Liver (tissue), 9 donors: ENCODE results near the gene MS4A4A. TPM values are rescaled to one million over a fixed set of nuclear protein-coding genes. Genes with fewer than 3 reads are reported as not detected.

Source experiments
- DNase-seq: peaks from one replicate; pipeline ENCODE4 v3.0.0-alpha.2; 2017; ENCODE audit warnings: low spot score
- H3K27ac ChIP-seq, 2 donors: one replicate each; pipeline ENCODE4 v1.7.0; 2013; ENCODE audit warnings: inconsistent platforms in 2 of 2, low read length in 2 of 2, control low read depth in 1 of 2, low read depth in 1 of 2, mild to moderate bottlenecking in 1 of 2
- H3K27me3 ChIP-seq, 4 donors: one replicate each; pipeline versions ENCODE4 v1.6.1 to v1.7.0; 2013; ENCODE audit warnings: low read length in 3 of 4, inconsistent platforms in 1 of 4, mild to moderate bottlenecking in 1 of 4, moderate library complexity in 1 of 4; ENCODE audit not compliant: control insufficient read depth in 4 of 4, insufficient read depth in 4 of 4
- H3K36me3 ChIP-seq, 4 donors: one replicate each; pipeline versions ENCODE4 v1.6.1 to v1.7.0; 2013; ENCODE audit warnings: low read length in 3 of 4, mild to moderate bottlenecking in 3 of 4, low read depth in 1 of 4, moderate library complexity in 1 of 4; ENCODE audit not compliant: control insufficient read depth in 4 of 4, insufficient read depth in 3 of 4
- H3K4me1 ChIP-seq, 4 donors: one replicate each; pipeline versions ENCODE4 v1.6.1 to v1.7.0; 2013; ENCODE audit warnings: low read length in 3 of 4, mild to moderate bottlenecking in 3 of 4, moderate library complexity in 1 of 4; ENCODE audit not compliant: control insufficient read depth in 4 of 4, insufficient read depth in 4 of 4
- H3K4me3 ChIP-seq, 3 donors: one replicate each; pipeline versions ENCODE4 v1.6.1 to v1.7.0; 2013; ENCODE audit warnings: low read length in 3 of 3, control low read depth in 1 of 3, low read depth in 1 of 3, mild to moderate bottlenecking in 1 of 3
- H3K9ac ChIP-seq, 2 donors: one replicate each; pipeline ENCODE4 v1.7.0; 2013; ENCODE audit warnings: low read length in 2 of 2, mild to moderate bottlenecking in 2 of 2, moderate library complexity in 2 of 2, control low read depth in 1 of 2, low read depth in 1 of 2
- H3K9me3 ChIP-seq, 4 donors: one replicate each; pipeline versions ENCODE4 v1.6.1 to v1.7.0; 2013; ENCODE audit warnings: low read length in 3 of 4; ENCODE audit not compliant: control insufficient read depth in 4 of 4
- ATF3 ChIP-seq: IDR thresholded peaks from 2 replicates; pipeline ENCODE4 v1.6.1; 2016; ENCODE audit warnings: antibody characterized with exemption
- CTCF ChIP-seq: fragments of 150-350 bp; IDR thresholded peaks from 2 replicates; pipeline ENCODE4 v1.5.1; 2017; ENCODE audit warnings: improper control_type of control experiment, low read depth, low read length; ENCODE audit not compliant: missing input control
- EGR1 ChIP-seq, 2 donors: IDR thresholded peaks; 2 replicates each; pipeline ENCODE4 v1.6.1; 2016 to 2018; ENCODE audit warnings: antibody characterized with exemption in 2 of 2, low read depth in 2 of 2
- FOXA2 ChIP-seq: IDR thresholded peaks from 2 replicates; pipeline ENCODE4 v1.6.1; 2016; ENCODE audit warnings: antibody characterized with exemption
- HNF4A ChIP-seq, 2 donors: conservative IDR thresholded peaks; 2 replicates each; pipeline ENCODE4 v1.6.1; 2016; ENCODE audit warnings: antibody characterized with exemption in 2 of 2, mild to moderate bottlenecking in 2 of 2
- JUND ChIP-seq, 2 donors: IDR thresholded peaks; 2 replicates each; pipeline ENCODE4 v1.6.1; 2016; ENCODE audit warnings: antibody characterized with exemption in 2 of 2
- MAX ChIP-seq: IDR thresholded peaks from 2 replicates; pipeline ENCODE4 v1.6.1; 2016; ENCODE audit warnings: antibody characterized with exemption
- NR2F2 ChIP-seq: IDR thresholded peaks from 2 replicates; pipeline ENCODE4 v1.6.1; 2016; ENCODE audit warnings: antibody characterized with exemption
- RAD21 ChIP-seq, 2 donors: IDR thresholded peaks; 2 replicates each; pipeline ENCODE4 v1.6.1; 2016; ENCODE audit warnings: antibody characterized with exemption in 2 of 2, mild to moderate bottlenecking in 2 of 2
- RXRA ChIP-seq, 2 donors: IDR thresholded peaks; 2 replicates each; pipeline ENCODE4 v1.6.1; 2017 to 2018; ENCODE audit warnings: antibody characterized with exemption in 2 of 2, mild to moderate bottlenecking in 1 of 2
- TAF1 ChIP-seq: conservative IDR thresholded peaks from 2 replicates; pipeline ENCODE4 v1.6.1; 2016; ENCODE audit warnings: antibody characterized with exemption, mild to moderate bottlenecking
- YY1 ChIP-seq: IDR thresholded peaks from 2 replicates; pipeline ENCODE4 v1.6.1; 2016; ENCODE audit warnings: antibody characterized with exemption, mild to moderate bottlenecking
- ZBTB33 ChIP-seq: IDR thresholded peaks from 2 replicates; pipeline ENCODE4 v1.6.1; 2016; ENCODE audit warnings: antibody characterized with exemption
- WGBS: extraction: QIAGEN DNeasy Blood & Tissue Kit; methylation state at CpG from one replicate; pipeline ENCODE4 v1.1.7; 2013; 5-methylcytosine and 5-hydroxymethylcytosine counted together
- polyA plus RNA-seq, 2 donors: library from polyadenylated mRNA; stranded (reverse) in 1 of 2; unstranded in 1 of 2; fragments of 200-250 nt in 1 of 2; fragments of >200 nt in 1 of 2; fragmentation: Nextera tagmentation in 1 of 2; extraction: Ambion mirVana in 1 of 2; gene quantifications; one replicate each; pipeline versions ENCODE4 v1.2.1 to v1.2.3, GENCODE V29; 2013 to 2015
- total RNA-seq, 2 donors: library from RNA; depleted of rRNA; stranded (reverse); fragments of >200 nt; gene quantifications; one replicate each; pipeline ENCODE4 v1.2.3, GENCODE V29; 2014
- donor health status: healthy.
- donor health status: healthy.
- donor health status: healthy.
- donor health status: healthy.
- donor health status: healthy.

Gene MS4A4A
- total and polyA plus RNA-seq, 4 donors: 8.6 to 16.1 (median 10.8) TPM

GRCh38 chr11:60348116-60348515 is 67.7 kb downstream of the MS4A4A start:
- 62% methylated on average over 2 of the region's 2 CpGs for WGBS
- Histone ChIP-seq H3K9me3 (no peaks in the 10 kb centered on the region), H3K4me3 (no peak overlapping the region), H3K36me3 (no peaks in the 10 kb centered on the region), H3K9ac (no peak overlapping the region), H3K27ac (no peak overlapping the region), H3K4me1 (no peaks in the 10 kb centered on the region), H3K27me3 (no peaks in the 10 kb centered on the region)
- TF ChIP-seq RXRA (IDR thresholded peaks at IDR 0.05) (no peak), ATF3 (no peak), CTCF (no peak), YY1 (no peak), MAX (no peak), JUND (IDR thresholded peaks at IDR 0.05) (no peak), RAD21 (IDR thresholded peaks at IDR 0.05) (no peak)
- no peak for DNase-seq

- TF ChIP-seq FOXA2: no peak
- TF ChIP-seq RXRA (IDR thresholded peaks at IDR 0.05): no peak
- H3K4me1 ChIP-seq: no peaks in the 10 kb centered on the region
- WGBS: 74% methylated on average over 1 of the region's 1 CpG
- H3K36me3 ChIP-seq: no peaks in the 10 kb centered on the region
- DNase-seq: no peak
- no peak overlapping the region for H3K27ac ChIP-seq
- no peak overlapping the region for H3K9ac ChIP-seq
- no peaks in the 10 kb centered on the region for H3K9me3 ChIP-seq
- H3K4me3 ChIP-seq: no peak overlapping the region
- no peaks in the 10 kb centered on the region for H3K27me3 ChIP-seq
Observed at GRCh38 chr11:60349990-60350389, 69.5 kb downstream of the MS4A4A start.

- no peak overlapping the region for H3K27ac ChIP-seq
- no peak overlapping the region for H3K9ac ChIP-seq
- no peak for DNase-seq
- WGBS: 31% methylated on average over 2 of the region's 2 CpGs
- no peaks in the 10 kb centered on the region for H3K27me3 ChIP-seq
- peaks cover 5 to 13% (median 9%) of the 10 kb centered on the region in 4 donors for H3K9me3 ChIP-seq
- no peak overlapping the region for H3K4me3 ChIP-seq
- no peak for TF ChIP-seq MAX
- TF ChIP-seq HNF4A (conservative IDR thresholded peaks at IDR 0.05): no peak
- no peak for TF ChIP-seq NR2F2
- no peak for TF ChIP-seq TAF1
- no peak for TF ChIP-seq EGR1 (IDR thresholded peaks at IDR 0.05; ENCODE audit: low read depth in 2 of 2)
- no peak for TF ChIP-seq RXRA (IDR thresholded peaks at IDR 0.05)
- no peak for TF ChIP-seq ZBTB33
- no peak for TF ChIP-seq FOXA2
- no peak for TF ChIP-seq ATF3
- no peak for TF ChIP-seq CTCF
- no peaks in the 10 kb centered on the region for H3K4me1 ChIP-seq
- no peaks in the 10 kb centered on the region for H3K36me3 ChIP-seq
Observed at GRCh38 chr11:60357771-60358170, 77.3 kb downstream of the MS4A4A start.
